ENCODE measurements around the gene DPH1.
A peak's percentile ranks its signal among the peaks of the same experiment; 100 is the strongest.

The DPH1 gene

GRCh38 chr17:2033153-2033552 lies 3.2 kb downstream of the DPH1 start:
- DNase-seq (ENCODE audit: low spot score in 2 of 2): no peak
- H3K27ac Mint-ChIP-seq: no peak overlapping the region
- peaks cover 27% of the 10 kb centered on the region for H3K36me3 Mint-ChIP-seq
- no peaks in the 10 kb centered on the region for H3K9me3 Mint-ChIP-seq
- no peak for ATAC-seq
- peaks cover 6% of the 10 kb centered on the region for H3K4me1 Mint-ChIP-seq
- H3K4me3 Mint-ChIP-seq: no peak overlapping the region

DNA sequence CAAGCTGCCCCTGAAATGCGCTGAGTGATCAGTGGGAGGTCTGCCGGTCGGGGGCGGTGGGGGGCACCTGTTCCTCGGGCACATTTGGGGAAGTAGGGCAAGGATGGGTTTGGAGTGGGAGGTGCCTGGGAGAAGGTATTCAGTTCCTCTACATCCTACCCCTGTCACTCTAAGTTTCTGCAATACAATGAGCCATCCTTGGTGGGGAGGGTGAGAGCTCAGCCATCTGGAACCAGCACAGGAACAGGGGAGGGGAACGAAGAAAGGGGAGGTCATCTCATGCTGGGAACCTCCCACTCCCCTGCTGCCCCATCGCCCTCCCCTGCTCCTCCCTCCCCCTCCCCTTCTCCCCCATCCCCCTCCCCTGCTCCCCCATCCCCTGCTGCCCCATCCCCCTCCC lies 4.2 kb downstream of the DPH1 start:
- Mint-ChIP-seq H3K4me3 (no peak overlapping the region), H3K9me3 (no peaks in the 10 kb centered on the region), H3K4me1 (peaks cover 6% of the 10 kb centered on the region), H3K27ac (no peak overlapping the region), H3K36me3 (peaks cover 37% of the 10 kb centered on the region)
- no peak for ATAC-seq
- no peak for DNase-seq (ENCODE audit: low spot score in 2 of 2)

DNA sequence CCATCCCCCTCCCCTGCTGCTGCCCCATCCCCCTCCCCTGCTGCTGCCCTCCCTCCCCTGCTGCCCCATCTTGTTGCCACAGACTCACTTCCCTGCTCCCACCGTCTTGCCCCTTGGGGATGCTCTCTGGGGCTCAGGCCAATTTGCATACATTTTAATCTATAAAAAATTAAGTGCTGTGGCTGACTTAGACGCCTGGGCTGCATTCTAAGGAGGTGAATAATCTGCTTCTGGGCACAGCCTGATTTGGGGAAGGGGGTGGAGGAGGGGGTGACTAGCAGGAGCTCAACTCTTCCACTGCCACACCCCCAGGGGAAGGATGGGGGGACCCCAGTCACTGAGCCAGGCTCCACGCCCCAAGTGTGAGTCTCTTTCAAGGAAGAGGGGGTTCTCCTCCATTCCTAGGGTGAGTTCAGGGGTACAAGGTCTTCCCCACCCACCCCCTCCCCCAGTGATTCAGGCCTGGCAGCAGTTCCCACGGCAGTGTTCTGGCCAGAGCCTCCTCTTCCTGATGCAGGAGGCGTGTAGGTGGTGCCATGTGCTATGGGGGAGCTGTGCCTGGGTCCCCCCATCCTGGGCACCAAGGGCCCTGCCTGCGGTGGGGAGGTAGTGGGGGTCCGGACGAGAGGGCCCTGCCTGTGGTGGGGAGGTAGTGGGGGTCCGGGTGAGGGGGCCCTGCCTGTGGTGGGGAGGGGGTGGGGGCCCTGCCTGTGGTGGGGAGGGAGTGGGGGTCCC lies 5.0 kb downstream of the DPH1 start:
- no peak overlapping the region for H3K4me3 Mint-ChIP-seq
- peaks cover 42% of the 10 kb centered on the region for H3K36me3 Mint-ChIP-seq
- H3K9me3 Mint-ChIP-seq: no peaks in the 10 kb centered on the region
- H3K27ac Mint-ChIP-seq: no peak overlapping the region
- ATAC-seq: no peak
- H3K4me1 Mint-ChIP-seq: peaks cover 6% of the 10 kb centered on the region
- no peak for DNase-seq (ENCODE audit: low spot score in 2 of 2)

DNA sequence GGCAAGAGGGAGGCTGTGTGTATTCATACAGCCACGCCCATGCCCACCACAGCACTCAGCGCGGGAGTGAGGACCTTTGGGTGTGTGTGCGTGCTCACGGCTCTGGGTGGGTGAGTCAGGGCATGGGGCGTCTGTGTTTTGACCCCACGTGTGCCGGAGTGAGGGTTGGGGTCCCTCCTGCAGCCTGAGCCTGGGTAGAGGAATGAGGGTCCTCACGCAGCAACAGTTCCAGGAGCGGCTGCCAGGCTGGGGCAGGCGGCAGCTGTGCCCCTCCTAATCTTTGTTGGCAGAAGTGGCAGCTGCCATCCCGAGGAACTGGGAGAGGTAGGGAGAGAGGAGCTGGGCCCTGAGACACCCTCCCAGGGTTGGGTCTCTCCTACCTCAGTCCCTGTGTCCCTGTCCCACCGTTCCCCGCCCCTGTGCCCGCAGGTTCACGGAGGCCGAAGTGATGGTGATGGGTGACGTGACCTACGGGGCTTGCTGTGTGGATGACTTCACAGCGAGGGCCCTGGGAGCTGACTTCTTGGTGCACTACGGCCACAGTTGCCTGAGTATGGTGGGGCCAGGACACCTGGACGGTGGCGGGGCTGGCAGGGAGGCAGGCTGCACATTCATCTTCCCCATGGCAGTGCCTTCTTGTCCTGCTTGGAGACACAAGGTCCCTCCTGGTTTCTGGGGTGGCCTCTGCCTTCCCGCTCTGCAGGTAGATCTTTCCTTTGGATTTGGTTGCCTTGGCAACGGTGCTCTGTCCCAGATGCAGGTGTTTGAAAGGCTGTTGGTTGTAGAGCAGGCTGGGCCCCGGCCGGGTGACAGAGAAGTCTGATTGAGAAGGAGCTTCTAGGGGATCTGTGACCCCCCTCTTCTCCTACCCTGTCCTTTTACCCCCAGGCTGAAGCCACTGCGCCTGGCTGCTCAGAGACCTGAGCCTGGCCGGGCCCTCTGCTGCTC lies 5.9 kb downstream of the DPH1 start:
- Mint-ChIP-seq H3K27ac (no peak overlapping the region), H3K4me1 (peaks cover 7% of the 10 kb centered on the region), H3K36me3 (peaks cover 41% of the 10 kb centered on the region)

GRCh38 chr17:2037155-2037554 lies 7.2 kb downstream of the DPH1 start:
- no peaks in the 10 kb centered on the region for H3K9me3 Mint-ChIP-seq
- ATAC-seq (no peak), DNase-seq (ENCODE audit: low spot score in 2 of 2) (no peak)
- peaks cover 47% of the 10 kb centered on the region for H3K36me3 Mint-ChIP-seq
- no peak overlapping the region for H3K4me3 Mint-ChIP-seq
- peaks cover 8% of the 10 kb centered on the region for H3K4me1 Mint-ChIP-seq
- H3K27ac Mint-ChIP-seq: no peak overlapping the region

More for the DNA sequence above, 5.9 kb downstream of the DPH1 start:
- H3K4me3 Mint-ChIP-seq: no peak overlapping the region
- no peak for DNase-seq (ENCODE audit: low spot score in 2 of 2)
- no peaks in the 10 kb centered on the region for H3K9me3 Mint-ChIP-seq
- no peak for ATAC-seq

GRCh38 chr17:2040219-2040827 lies 10.4 kb downstream of the DPH1 start:
- ATAC-seq (no peak), DNase-seq (ENCODE audit: low spot score in 2 of 2) (no peak)
- H3K4me1 Mint-ChIP-seq: peaks cover 29% of the 10 kb centered on the region
- no peaks in the 10 kb centered on the region for H3K9me3 Mint-ChIP-seq
- H3K27ac Mint-ChIP-seq: no peak overlapping the region
- peak overlapping the region; percentile 96 for H3K4me3 Mint-ChIP-seq
- peaks cover 79% of the 10 kb centered on the region for H3K36me3 Mint-ChIP-seq

- DNase-seq (ENCODE audit: low spot score in 2 of 2): no peak
- Mint-ChIP-seq H3K4me3 (peak overlapping the region; percentile 96), H3K9me3 (no peaks in the 10 kb centered on the region), H3K27ac (peak overlapping the region; percentile 97), H3K4me1 (peaks cover 29% of the 10 kb centered on the region), H3K36me3 (peaks cover 80% of the 10 kb centered on the region)
- ATAC-seq: no peak
Observed at GRCh38 chr17:2040942-2041560, 11.1 kb downstream of the DPH1 start.

GRCh38 chr17:2041561-2042389 lies 11.8 kb downstream of the DPH1 start, which contains the start of gene OVCA2:
TSS of gene OVCA2 (plus strand) at chr17:2042022. CDS start at chr17:2042048, 26 bp downstream.
- Mint-ChIP-seq H3K36me3 (peaks cover 73% of the 10 kb centered on the region), H3K9me3 (no peaks in the 10 kb centered on the region), H3K4me1 (peaks cover 29% of the 10 kb centered on the region), H3K27ac (peak within 1 kb of the TSS; percentile 97), H3K4me3 (peak within 1 kb of the TSS; percentile 96)
- peak; percentile 94 to 98 for DNase-seq (ENCODE audit: low spot score in 2 of 2)
- peak; percentile 96 for ATAC-seq

GRCh38 chr17:2042390-2042847 lies 12.5 kb downstream of the DPH1 start:
- Mint-ChIP-seq H3K27ac (peak overlapping the region; percentile 97), H3K4me1 (peaks cover 29% of the 10 kb centered on the region), H3K36me3 (peaks cover 69% of the 10 kb centered on the region), H3K9me3 (no peaks in the 10 kb centered on the region), H3K4me3 (peak overlapping the region; percentile 96)
- no peak for ATAC-seq
- no peak for DNase-seq (ENCODE audit: low spot score in 2 of 2)

- no peak for DNase-seq (ENCODE audit: low spot score in 2 of 2)
- H3K4me1 Mint-ChIP-seq: peaks cover 30% of the 10 kb centered on the region
- H3K4me3 Mint-ChIP-seq: peak overlapping the region; percentile 96
- no peaks in the 10 kb centered on the region for H3K9me3 Mint-ChIP-seq
- peak overlapping the region; percentile 97 for H3K27ac Mint-ChIP-seq
- ATAC-seq: no peak
- peaks cover 63% of the 10 kb centered on the region for H3K36me3 Mint-ChIP-seq
Observed at GRCh38 chr17:2042933-2043332, 13.0 kb downstream of the DPH1 start.

DNA sequence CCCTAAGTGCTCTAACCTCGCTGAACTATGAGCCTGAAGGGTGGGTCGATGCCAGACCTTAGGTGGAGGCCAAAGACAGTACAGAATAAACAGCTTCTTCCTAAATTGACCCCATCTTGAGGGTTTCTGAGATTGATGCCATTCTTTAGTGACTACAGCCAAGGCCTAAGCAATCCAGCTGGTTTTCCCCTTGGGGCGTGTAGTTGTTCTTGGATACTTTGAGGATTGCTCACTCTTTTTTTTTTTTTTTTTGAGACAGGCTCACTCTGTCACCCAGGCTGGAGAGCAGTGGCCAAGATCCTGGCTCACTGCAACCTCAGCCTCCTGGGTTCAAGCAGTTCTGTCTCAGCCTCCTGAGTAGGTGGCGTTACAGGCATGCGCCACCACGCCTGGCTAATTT lies 13.8 kb downstream of the DPH1 start:
- peak overlapping the region; percentile 96 for H3K4me3 Mint-ChIP-seq
- peak overlapping the region; percentile 97 for H3K27ac Mint-ChIP-seq

GRCh38 chr17:2044263-2044894 lies 14.4 kb downstream of the DPH1 start:
- DNase-seq (ENCODE audit: low spot score in 2 of 2) (no peak), ATAC-seq (no peak)
- Mint-ChIP-seq H3K27ac (peak overlapping the region; percentile 97), H3K9me3 (no peaks in the 10 kb centered on the region), H3K4me1 (peaks cover 41% of the 10 kb centered on the region), H3K36me3 (peaks cover 53% of the 10 kb centered on the region), H3K4me3 (no peak overlapping the region)

More for the DNA sequence above, 13.8 kb downstream of the DPH1 start:
- peaks cover 35% of the 10 kb centered on the region for H3K4me1 Mint-ChIP-seq
- DNase-seq (ENCODE audit: low spot score in 2 of 2) (no peak), ATAC-seq (no peak)
- peaks cover 55% of the 10 kb centered on the region for H3K36me3 Mint-ChIP-seq
- no peaks in the 10 kb centered on the region for H3K9me3 Mint-ChIP-seq

DNA sequence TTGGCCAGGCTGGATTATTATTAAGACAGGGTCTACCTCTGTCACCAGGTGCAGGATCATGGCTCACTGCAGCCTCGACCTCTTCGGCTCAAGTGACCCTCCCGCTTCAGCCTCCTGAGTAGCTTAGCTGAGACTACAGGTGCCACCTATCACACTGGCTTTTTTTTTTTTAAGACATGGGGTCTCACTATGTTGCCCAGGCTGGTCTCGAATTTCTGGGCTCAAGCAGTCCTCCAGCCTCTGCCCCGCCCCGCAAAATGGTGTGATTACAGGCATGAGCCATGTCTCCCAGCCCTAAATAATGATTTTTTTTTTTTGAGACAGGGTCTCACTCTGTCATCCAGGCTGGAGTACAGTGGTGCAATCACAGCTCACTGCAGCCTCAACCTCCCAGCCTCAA lies 17.6 kb downstream of the DPH1 start:
- Mint-ChIP-seq H3K4me1 (peaks cover 41% of the 10 kb centered on the region), H3K9me3 (no peaks in the 10 kb centered on the region), H3K27ac (no peak overlapping the region), H3K4me3 (no peak overlapping the region), H3K36me3 (peaks cover 36% of the 10 kb centered on the region)
- no peak for DNase-seq (ENCODE audit: low spot score in 2 of 2)
- ATAC-seq: no peak

GRCh38 chr17:2048805-2049204 lies 18.9 kb downstream of the DPH1 start:
- H3K4me1 Mint-ChIP-seq: peaks cover 38% of the 10 kb centered on the region
- ATAC-seq: no peak
- H3K9me3 Mint-ChIP-seq: no peaks in the 10 kb centered on the region
- peak overlapping the region; percentile 74 for H3K27ac Mint-ChIP-seq
- no peak for DNase-seq (ENCODE audit: low spot score in 2 of 2)
- peaks cover 34% of the 10 kb centered on the region for H3K36me3 Mint-ChIP-seq
- H3K4me3 Mint-ChIP-seq: peak overlapping the region; percentile 64
